ENCODE data around the gene SERPINA5. TPM values are rescaled to one million over a fixed set of nuclear protein-coding genes. Genes with fewer than 3 reads are reported as not detected.

Gene SERPINA5
- polyA plus RNA-seq, 1 experiment: not detected

DNA sequence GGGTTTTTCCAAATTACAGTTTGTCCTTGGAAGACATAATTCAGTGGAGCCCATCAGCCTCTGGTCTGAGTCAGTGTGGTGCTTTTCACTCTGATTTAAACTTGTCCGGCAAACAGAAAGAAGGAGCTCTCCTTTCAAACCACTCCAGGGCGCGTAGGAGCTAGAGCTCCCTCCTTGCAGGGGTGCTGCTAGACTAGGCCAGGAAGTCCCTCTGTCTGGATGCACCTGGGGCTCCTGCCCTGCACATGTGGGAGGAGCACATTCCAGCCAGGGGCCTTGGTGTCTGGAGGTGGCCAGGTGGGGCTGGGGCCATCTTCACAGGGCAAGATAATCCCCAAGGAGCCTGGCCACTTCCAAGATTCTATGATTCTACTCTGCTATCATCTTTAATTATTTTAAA lies 34.0 kb downstream of the SERPINA5 start:
- TF ChIP-seq, protein P1, sequence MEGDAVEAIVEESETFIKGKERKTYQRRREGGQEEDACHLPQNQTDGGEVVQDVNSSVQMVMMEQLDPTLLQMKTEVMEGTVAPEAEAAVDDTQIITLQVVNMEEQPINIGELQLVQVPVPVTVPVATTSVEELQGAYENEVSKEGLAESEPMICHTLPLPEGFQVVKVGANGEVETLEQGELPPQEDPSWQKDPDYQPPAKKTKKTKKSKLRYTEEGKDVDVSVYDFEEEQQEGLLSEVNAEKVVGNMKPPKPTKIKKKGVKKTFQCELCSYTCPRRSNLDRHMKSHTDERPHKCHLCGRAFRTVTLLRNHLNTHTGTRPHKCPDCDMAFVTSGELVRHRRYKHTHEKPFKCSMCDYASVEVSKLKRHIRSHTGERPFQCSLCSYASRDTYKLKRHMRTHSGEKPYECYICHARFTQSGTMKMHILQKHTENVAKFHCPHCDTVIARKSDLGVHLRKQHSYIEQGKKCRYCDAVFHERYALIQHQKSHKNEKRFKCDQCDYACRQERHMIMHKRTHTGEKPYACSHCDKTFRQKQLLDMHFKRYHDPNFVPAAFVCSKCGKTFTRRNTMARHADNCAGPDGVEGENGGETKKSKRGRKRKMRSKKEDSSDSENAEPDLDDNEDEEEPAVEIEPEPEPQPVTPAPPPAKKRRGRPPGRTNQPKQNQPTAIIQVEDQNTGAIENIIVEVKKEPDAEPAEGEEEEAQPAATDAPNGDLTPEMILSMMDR (IDR thresholded peaks at IDR 0.05; ENCODE audit: low read depth, low read length): no peak
- POLR2A ChIA-PET: no interaction called here

DNA sequence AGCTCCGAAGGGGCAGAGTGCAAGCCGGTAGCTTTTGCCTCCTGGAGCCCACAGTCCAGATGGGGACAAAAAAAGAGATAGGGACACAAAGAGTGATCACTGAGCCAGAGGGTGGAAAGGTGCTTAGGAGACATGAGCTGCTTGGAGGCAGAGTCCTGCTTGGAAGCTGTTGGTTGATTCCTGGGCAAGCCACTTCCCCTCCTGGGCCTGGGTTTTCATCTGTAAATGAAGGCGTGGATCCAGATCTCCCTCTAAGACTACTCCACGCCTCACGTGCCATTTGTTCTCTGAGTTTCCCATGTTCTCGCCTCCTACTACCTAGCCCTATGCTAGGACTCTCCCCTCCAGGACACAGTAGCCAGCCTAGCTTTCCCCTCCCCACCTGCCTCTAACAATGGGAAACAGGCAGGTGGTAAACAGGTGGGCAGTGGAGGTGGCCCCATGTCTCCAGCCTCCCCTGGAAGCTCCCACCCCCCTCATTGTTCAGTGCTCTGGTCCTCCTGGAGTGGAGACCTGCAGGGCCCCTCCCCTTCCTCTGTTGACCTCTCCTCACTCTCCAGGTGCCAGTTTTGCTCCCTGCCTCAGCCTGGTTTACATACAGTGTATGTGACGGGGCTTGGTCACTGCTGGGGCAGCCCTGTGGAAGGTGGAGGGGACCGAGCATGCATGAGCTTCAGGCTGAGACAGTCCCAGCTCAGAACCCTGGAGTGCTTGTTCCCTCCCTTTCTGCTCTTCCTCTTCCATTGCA lies 34.8 kb downstream of the SERPINA5 start:
- H3K27ac ChIP-seq (ENCODE audit: low read depth, low read length): no peak overlapping the region
- ChIA-PET CTCF (interaction anchor here (0.6 kb wide), 1 partner anchor 505 kb away, joined by 3 read pairs; the partner anchor contains the start of gene IFI27), POLR2A (no interaction called here)
- no peak overlapping the region for H3K4me3 ChIP-seq (ENCODE audit: low read depth, low read length)
- no peak for DNase-seq (ENCODE audit: low read depth, low spot score)
- H3K9me3 ChIP-seq (ENCODE audit: control insufficient read depth, insufficient read depth, low read length): peaks cover 25% of the 10 kb centered on the region
- TF ChIP-seq, protein P1 (IDR thresholded peaks at IDR 0.05; ENCODE audit: low read depth, low read length): no peak
- H3K27me3 ChIP-seq (ENCODE audit: control insufficient read depth, insufficient read depth, low read length): no peaks in the 10 kb centered on the region

More for the DNA sequence above, 34.0 kb downstream of the SERPINA5 start:
- H3K9me3 ChIP-seq (ENCODE audit: control insufficient read depth, insufficient read depth, low read length): peaks cover 25% of the 10 kb centered on the region
- H3K4me3 ChIP-seq (ENCODE audit: low read depth, low read length): no peak overlapping the region
- DNase-seq (ENCODE audit: low read depth, low spot score): no peak
- CTCF ChIA-PET: no interaction called here
- no peaks in the 10 kb centered on the region for H3K27me3 ChIP-seq (ENCODE audit: control insufficient read depth, insufficient read depth, low read length)
- no peak overlapping the region for H3K27ac ChIP-seq (ENCODE audit: low read depth, low read length)

DNA sequence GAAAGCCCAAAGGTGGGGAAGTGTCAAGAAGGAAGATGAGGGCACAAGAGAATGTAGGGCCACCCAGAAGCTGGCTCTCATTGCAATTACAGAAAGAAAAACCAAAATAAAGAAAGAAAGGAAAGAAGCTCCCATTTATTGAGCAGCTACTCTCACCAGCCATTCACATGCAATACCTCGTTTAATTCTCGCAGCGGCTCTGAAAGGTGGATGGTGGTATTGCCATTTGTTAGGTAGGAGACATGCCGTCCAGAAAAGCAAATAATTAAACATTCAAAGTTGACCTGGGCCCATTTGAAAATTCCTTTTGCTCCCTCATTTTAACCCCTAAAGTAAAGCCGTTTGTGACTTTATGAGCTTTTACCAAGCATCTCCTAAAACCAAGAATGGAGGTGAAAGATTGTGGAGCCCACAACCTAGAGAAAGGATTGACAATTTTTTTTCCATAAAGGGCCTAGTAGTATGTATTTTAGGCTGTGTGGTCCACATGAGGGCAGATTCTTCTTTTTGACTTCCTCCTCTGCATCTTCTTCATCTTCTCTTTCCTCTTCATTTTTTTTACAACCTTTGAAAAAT lies 36.2 kb downstream of the SERPINA5 start:
- peaks cover 25% of the 10 kb centered on the region for H3K9me3 ChIP-seq (ENCODE audit: control insufficient read depth, insufficient read depth, low read length)
- CTCF ChIA-PET: interaction anchor here (0.5 kb wide), 1 partner anchor 16 kb away, joined by 4 read pairs; no protein-coding TSS in a partner anchor
- POLR2A ChIA-PET: no interaction called here
- TF ChIP-seq, protein P1 (IDR thresholded peaks at IDR 0.05; ENCODE audit: low read depth, low read length): no peak
- no peak overlapping the region for H3K4me3 ChIP-seq (ENCODE audit: low read depth, low read length)
- no peak overlapping the region for H3K27ac ChIP-seq (ENCODE audit: low read depth, low read length)
- DNase-seq (ENCODE audit: low read depth, low spot score): no peak
- no peaks in the 10 kb centered on the region for H3K27me3 ChIP-seq (ENCODE audit: control insufficient read depth, insufficient read depth, low read length)

DNA sequence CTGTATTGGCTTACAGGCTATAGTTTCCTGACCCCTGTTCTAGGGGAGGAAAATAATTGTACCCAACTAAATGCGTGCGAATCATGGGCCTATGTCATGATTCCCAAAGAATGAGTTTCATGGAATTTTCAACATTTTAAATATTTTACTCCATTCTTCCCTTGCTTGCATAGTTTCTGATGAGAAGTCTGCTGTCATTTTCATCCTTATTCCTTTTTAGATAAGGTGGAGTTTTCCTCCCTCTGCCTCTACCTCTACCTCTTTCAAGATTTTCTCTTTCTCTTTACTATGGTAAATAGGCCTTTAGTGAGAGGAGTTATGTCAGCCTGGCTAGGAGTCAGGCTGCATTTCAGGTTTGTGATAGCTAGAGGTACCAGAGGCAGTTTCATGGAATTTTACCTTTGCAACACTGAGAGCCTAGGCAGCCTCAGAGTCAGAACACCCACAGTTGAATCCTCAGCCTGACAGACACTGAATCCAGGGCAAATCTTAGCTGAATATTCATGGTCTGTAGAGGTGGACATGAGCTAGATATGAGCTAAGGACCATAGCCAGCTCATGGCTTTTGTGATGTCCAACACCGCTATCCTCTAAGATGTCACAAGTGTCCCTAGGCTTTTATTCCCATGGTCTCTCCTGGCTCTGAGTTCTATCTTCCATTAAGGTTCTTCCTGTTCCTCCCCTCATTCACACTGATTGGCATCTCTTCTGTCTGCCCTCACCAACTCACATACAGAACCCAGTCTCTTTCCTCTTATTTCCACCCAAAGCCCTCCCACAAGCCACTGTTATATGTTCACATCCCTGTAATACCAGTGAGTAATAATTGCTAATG lies 37.0 kb downstream of the SERPINA5 start:
- CTCF ChIA-PET: no interaction called here
- peaks cover 25% of the 10 kb centered on the region for H3K9me3 ChIP-seq (ENCODE audit: control insufficient read depth, insufficient read depth, low read length)
- no peak for DNase-seq (ENCODE audit: low read depth, low spot score)

More for the DNA sequence above, 37.0 kb downstream of the SERPINA5 start:
- Histone ChIP-seq H3K4me3 (ENCODE audit: low read depth, low read length) (no peak overlapping the region), H3K27ac (ENCODE audit: low read depth, low read length) (no peak overlapping the region), H3K27me3 (ENCODE audit: control insufficient read depth, insufficient read depth, low read length) (no peaks in the 10 kb centered on the region)
- TF ChIP-seq, protein P1 (IDR thresholded peaks at IDR 0.05; ENCODE audit: low read depth, low read length): no peak
- POLR2A ChIA-PET: no interaction called here

All from AG04450 (cell line).